ENCODE measurements around the gene MYO5B. TPM values are rescaled to one million over a fixed set of nuclear protein-coding genes. Genes with fewer than 3 reads are reported as not detected.

The MYO5B gene
- total and polyA plus RNA-seq, 9 of the 15 experiments (the other 6 are each of a cell fraction or from before 2014, with no cell fraction given): 0.07 to 0.42 (median 0.28) TPM

DNA sequence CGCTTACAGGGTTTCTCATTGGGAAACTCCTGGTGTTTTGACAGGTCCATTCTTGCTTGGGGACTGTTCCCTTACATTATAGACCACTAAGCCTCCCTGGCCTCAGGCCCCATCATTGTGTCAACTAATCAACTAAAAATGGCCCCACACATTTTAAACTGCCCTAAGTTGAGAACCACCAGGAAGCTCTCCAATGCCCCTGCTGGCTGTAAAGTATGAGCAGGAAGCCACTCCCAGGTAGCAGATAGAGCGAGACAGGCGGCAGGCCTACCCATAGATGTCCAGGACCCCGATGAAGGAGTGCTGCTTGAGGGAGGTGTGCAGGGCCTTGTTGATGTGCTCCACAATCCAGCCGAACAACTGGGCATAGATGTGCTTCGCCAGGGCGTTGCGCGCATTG is 220.9 kb downstream of the MYO5B start:
- Histone ChIP-seq H3K79me2 (ENCODE audit: control insufficient read depth, insufficient read depth, low read length) (no peaks in the 10 kb centered on the region), H3K27me3 (ENCODE audit: control insufficient read depth in 2 of 2, insufficient read depth in 2 of 2, low read length in 2 of 2) (no peaks in the 10 kb centered on the region; a peak in 1 of 5 replicates), H4K20me1 (replicated peaks; ENCODE audit: control insufficient read depth, insufficient read depth, low read length) (no peaks in the 10 kb centered on the region; the same call in 1 of the 2 replicates), H3K4me3 (no peak overlapping the region), H3K9ac (ENCODE audit: insufficient read depth in 1 of 2, low read depth in 2 of 2, low read length in 2 of 2) (no peak overlapping the region), H3K36me3 (ENCODE audit: control insufficient read depth, insufficient read depth, low read length) (no peaks in the 10 kb centered on the region), H3K4me2 (ENCODE audit: insufficient read depth, low read length) (no peak overlapping the region), H3K27ac (ENCODE audit: extremely low read depth, low read depth, low read length) (no peak overlapping the region), H3K9me3 (replicated peaks; ENCODE audit: control insufficient read depth, insufficient read depth, low read depth, low read length) (no peaks in the 10 kb centered on the region), H2AFZ (ENCODE audit: low read depth, low read length) (no peak overlapping the region), H3K9me1 (ENCODE audit: control insufficient read depth, insufficient read depth, low read length) (no peaks in the 10 kb centered on the region), H3K4me1 (replicated peaks in 1 of 2; ENCODE audit: control insufficient read depth in 2 of 2, insufficient read depth in 2 of 2, low read length in 2 of 2) (no peaks in the 10 kb centered on the region)
- in situ Hi-C loops (cut with MboI): no loop called here
- FAIRE-seq (no peak), ATAC-seq (no peak), DNase-seq (ENCODE audit: extremely low read depth in 1 of 4, low spot score in 3 of 4) (no peak)
- TF ChIP-seq KLF1 (tag; IDR thresholded peaks at IDR 0.05) (no peak), MYC (IDR thresholded peaks at IDR 0.05; ENCODE audit: low read depth, low read length) (no peak), MYC (CRISPR knock-in tag; IDR thresholded peaks at IDR 0.05; ENCODE audit: borderline replicate concordance, low read depth) (no peak), ZNF324 (CRISPR knock-in tag; IDR thresholded peaks at IDR 0.05) (no peak), NR2C2 (CRISPR knock-in tag; IDR thresholded peaks at IDR 0.05) (no peak), NR2C2 (tag; IDR thresholded peaks at IDR 0.05) (no peak)
- TF ChIP-seq, protein P1, sequence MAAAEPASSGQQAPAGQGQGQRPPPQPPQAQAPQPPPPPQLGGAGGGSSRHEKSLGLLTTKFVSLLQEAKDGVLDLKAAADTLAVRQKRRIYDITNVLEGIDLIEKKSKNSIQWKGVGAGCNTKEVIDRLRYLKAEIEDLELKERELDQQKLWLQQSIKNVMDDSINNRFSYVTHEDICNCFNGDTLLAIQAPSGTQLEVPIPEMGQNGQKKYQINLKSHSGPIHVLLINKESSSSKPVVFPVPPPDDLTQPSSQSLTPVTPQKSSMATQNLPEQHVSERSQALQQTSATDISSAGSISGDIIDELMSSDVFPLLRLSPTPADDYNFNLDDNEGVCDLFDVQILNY (CRISPR knock-in tag; IDR thresholded peaks at IDR 0.05): no peak
- intact Hi-C loops (cut with micrococcal nuclease): no loop called here
- 20% methylated on average over 8 of the region's 9 CpGs for WGBS (ENCODE audit: insufficient coverage, low coverage, missing lambda C conversion rate)
- POLR2A ChIA-PET: interaction anchor here (0.5 kb wide), 1 partner anchor 143 kb away, joined by 3 read pairs; no protein-coding TSS in a partner anchor
- CTCF ChIA-PET (ENCODE audit: low intra/inter-chr PET ratio): no interaction called here
- no TSS peak for BruUV-seq (replicated peaks)
